ENCODE results near the gene IL27RA. TPM values are rescaled to one million over a fixed set of nuclear protein-coding genes. Genes with fewer than 3 reads are reported as not detected.

Gene IL27RA
- total and polyA plus RNA-seq, 10 donors = 12.8 to 28.7 (median 16.8) TPM

DNA sequence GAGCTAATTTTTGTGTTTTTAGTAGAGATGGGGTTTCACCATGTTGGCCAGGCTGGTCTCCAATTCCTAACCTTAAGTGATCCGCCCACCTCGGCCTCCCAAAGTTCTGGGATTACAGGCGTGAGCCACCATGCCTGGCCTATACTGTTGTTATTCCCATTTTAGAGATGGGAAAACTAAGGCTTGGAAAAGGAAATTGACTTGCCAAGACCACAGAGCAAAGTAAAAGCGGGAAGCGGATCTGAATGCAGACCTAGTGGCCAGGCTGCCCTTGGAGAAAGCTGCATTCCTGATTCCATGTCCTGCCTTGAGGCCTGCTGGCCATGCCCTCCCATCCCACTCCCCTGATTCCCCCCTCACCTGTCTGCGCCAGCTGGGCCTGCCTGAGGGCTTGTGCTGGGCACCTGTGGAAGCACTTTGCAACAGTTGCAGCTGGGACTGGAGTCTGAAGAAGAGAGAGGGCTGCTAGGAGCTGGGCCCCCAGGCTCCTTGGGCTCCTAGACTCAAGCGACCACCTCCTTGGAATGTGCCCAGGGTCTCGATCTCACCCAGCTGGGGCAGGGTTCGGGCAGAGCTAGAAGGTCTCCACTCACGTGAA is 24.6 kb downstream of the IL27RA start:
- no peak for DNase-seq
- peaks cover 0 to 58% (median 44%) of the 10 kb centered on the region in 7 donors for H3K27me3 ChIP-seq (replicated peaks in 1 of 7)

GRCh38 chr19:14056741-14057356 is 25.3 kb downstream of the IL27RA start:
- H3K27me3 ChIP-seq (replicated peaks in 1 of 7) = peaks cover 0 to 65% (median 44%) of the 10 kb centered on the region in 7 donors
- intact Hi-C loops (cut with DNase I; ENCODE audit: low total_unique reads) = no loop called here
- whole genome bisulfite sequencing, 5 donors = 35 to 43% (median 41%) methylated on average over 8 to 19 of the region's 19 CpGs
- peaks cover 0 to 26% (median 17%) of the 10 kb centered on the region in 6 donors for H3K4me1 ChIP-seq
- TF ChIP-seq POLR2AphosphoS5 (IDR thresholded peaks at IDR 0.05) (no peak), CTCF (IDR thresholded peaks at IDR 0.05 in 8 of 11, conservative IDR thresholded peaks at IDR 0.05 in 3 of 11) (no peak), POLR2A (IDR thresholded peaks at IDR 0.05) (no peak)
- H3K4me3 ChIP-seq = peak overlapping the region in 4 of 8 donors; percentile 25 to 63 (median 30)
- peaks cover 0 to 10% (median 4%) of the 10 kb centered on the region in 8 donors for H3K9me3 ChIP-seq
- no peak overlapping the region for H3K27ac ChIP-seq
- H3K36me3 ChIP-seq = peaks cover 0 to 17% (median 12%) of the 10 kb centered on the region in 6 donors
- no peak for DNase-seq

More for the DNA sequence above, 24.6 kb downstream of the IL27RA start:
- Histone ChIP-seq H3K4me1 (peaks cover 0 to 26% (median 17%) of the 10 kb centered on the region in 6 donors), H3K36me3 (peaks cover 0 to 23% (median 19%) of the 10 kb centered on the region in 6 donors), H3K9me3 (peaks cover 0 to 10% (median 4%) of the 10 kb centered on the region in 8 donors), H3K27ac (no peak overlapping the region), H3K4me3 (no peak overlapping the region)
- TF ChIP-seq CTCF (IDR thresholded peaks at IDR 0.05 in 8 of 11, conservative IDR thresholded peaks at IDR 0.05 in 3 of 11) = no peak
- TF ChIP-seq POLR2AphosphoS5 (IDR thresholded peaks at IDR 0.05) = no peak
- no peak for TF ChIP-seq POLR2A (IDR thresholded peaks at IDR 0.05)
- 81 to 95% (median 93%) methylated on average over 5 to 10 of the region's 10 CpGs for WGBS, 5 donors
- intact Hi-C loops (cut with DNase I; ENCODE audit: low total_unique reads) = no loop called here

DNA sequence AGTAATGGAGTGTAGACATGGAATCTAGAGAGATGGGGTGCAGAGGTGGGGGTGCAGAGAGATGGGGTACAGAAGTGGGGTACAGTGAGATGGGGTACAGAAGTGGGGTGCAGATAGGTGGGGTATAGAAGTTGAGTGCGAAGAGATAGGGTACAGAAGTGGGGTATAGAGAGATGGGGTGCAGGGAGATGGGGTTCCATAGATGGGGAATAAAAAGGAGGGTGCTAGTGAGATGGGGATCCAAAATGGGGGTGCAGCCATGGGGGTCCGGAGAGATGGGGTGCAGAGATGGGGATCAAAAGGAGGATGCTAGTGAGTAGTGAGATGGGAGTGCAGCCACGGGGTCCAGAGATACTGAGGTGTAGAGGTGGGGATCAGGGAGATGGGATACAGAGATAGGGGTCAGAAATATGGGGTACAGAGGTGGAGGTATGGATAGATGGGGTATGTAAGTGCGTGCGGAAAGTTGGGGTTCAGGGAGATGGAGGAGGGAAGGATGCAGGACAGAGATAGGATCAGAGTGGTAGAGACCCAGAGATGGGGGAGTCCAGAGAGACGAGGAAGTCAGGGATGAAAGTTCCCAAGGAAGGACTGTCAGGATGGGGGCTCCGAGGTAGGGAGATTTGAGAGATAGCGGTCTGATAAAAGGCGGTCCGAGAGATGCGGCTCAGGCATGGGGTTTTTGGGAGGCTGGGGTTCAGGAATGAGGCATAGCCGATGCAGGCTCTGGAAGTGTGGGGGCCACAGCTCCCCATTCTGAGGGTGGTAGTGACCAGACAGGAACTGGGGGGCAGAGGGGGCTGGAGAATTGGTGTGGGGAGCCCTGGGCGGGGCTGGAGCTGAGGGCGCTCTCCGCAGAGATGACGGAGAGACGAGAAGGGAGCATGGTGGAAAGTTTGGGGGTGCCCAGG is 26.9 kb downstream of the IL27RA start:
- H3K36me3 ChIP-seq = peaks cover 0 to under 1% (median 0%) of the 10 kb centered on the region in 6 donors
- 23 to 25% (median 24%) methylated on average over 17 of the region's 17 CpGs for WGBS, 5 donors
- H3K27ac ChIP-seq = no peak overlapping the region
- intact Hi-C loops (cut with DNase I; ENCODE audit: low total_unique reads) = no loop called here
- DNase-seq = no peak
- TF ChIP-seq POLR2A (IDR thresholded peaks at IDR 0.05) = no peak
- TF ChIP-seq CTCF (IDR thresholded peaks at IDR 0.05 in 8 of 11, conservative IDR thresholded peaks at IDR 0.05 in 3 of 11) = no peak
- TF ChIP-seq POLR2AphosphoS5 (IDR thresholded peaks at IDR 0.05) = no peak
- peaks cover 0 to 26% (median 17%) of the 10 kb centered on the region in 6 donors for H3K4me1 ChIP-seq
- H3K9me3 ChIP-seq = peaks cover 0 to 1% (median 0%) of the 10 kb centered on the region in 8 donors
- peaks cover 0 to 79% (median 44%) of the 10 kb centered on the region in 7 donors for H3K27me3 ChIP-seq (replicated peaks in 1 of 7)
- peak overlapping the region in 1 of 8 donors; percentile 63 for H3K4me3 ChIP-seq
